ENCODE measurements around the gene CP. TPM values are rescaled to one million over a fixed set of nuclear protein-coding genes. Genes with fewer than 3 reads are reported as not detected.
A peak's percentile ranks its signal among the peaks of the same experiment; 100 is the strongest.

The CP gene
- total RNA-seq, 6 experiments from 2014 or later, result 1,086 to 3,257 (median 1,852) TPM

GRCh38 chr3:149129326-149130205 lies 92.1 kb downstream of the CP start, which contains the start of gene HPS3:
HPS3 (plus strand) TSS chr3:149129638; CDS start chr3:149129724, 86 bp downstream.
- peaks cover 0 to 28% (median 2%) of the 10 kb centered on the region in 4 donors for H3K4me1 ChIP-seq
- intact Hi-C loops (cut with DNase I), result no loop called here

GRCh38 chr3:149128821-149129220 lies 92.8 kb downstream of the CP start:
- H3K4me1 ChIP-seq, result peaks cover 0 to 21% (median 2%) of the 10 kb centered on the region in 4 donors
- no peaks in the 10 kb centered on the region for H3K9me3 ChIP-seq
- peak overlapping the region; percentile 95 to 98 (median 97) for H3K4me3 ChIP-seq
- ATAC-seq, result peak in 2 of 4 donors; percentile 1 to 11
- 0% methylated on average over 4 of the region's 4 CpGs for WGBS (ENCODE audit: insufficient coverage, low coverage, low lambda C conversion rate, missing lambda C conversion rate)
- no peaks in the 10 kb centered on the region for H3K36me3 ChIP-seq
- TF ChIP-seq POLR2A (IDR thresholded peaks at IDR 0.05) (no peak), CTCF (IDR thresholded peaks at IDR 0.05) (no peak)
- H3K27ac ChIP-seq, result peak overlapping the region; percentile 82 to 92 (median 86)
- H3K27me3 ChIP-seq, result no peaks in the 10 kb centered on the region
- no peak for DNase-seq
- intact Hi-C loops (cut with DNase I), result no loop called here

More at GRCh38 chr3:149129326-149130205, 92.1 kb downstream of the CP start, which contains the start of gene HPS3:
- Histone ChIP-seq H3K27ac (peak within 1 kb of the TSS; percentile 82 to 92 (median 86)), H3K36me3 (no peaks in the 10 kb centered on the region), H3K4me3 (peak within 1 kb of the TSS; percentile 95 to 98 (median 97)), H3K27me3 (no peaks in the 10 kb centered on the region), H3K9me3 (no peaks in the 10 kb centered on the region)
- DNase-seq (peak; percentile 94 to 95 (median 94)), ATAC-seq (peak; percentile 94 to 99 (median 98))
- whole genome bisulfite sequencing (ENCODE audit: insufficient coverage, low coverage, low lambda C conversion rate, missing lambda C conversion rate), result 0% methylated on average over 25 of the region's 84 CpGs
- TF ChIP-seq CTCF (IDR thresholded peaks at IDR 0.05) (peak in 2 of 4 donors; percentile 12), POLR2A (IDR thresholded peaks at IDR 0.05) (peak; percentile 96)

GRCh38 chr3:149122721-149123578 lies 98.7 kb downstream of the CP start:
- no peak for DNase-seq
- no peaks in the 10 kb centered on the region for H3K36me3 ChIP-seq
- WGBS (ENCODE audit: insufficient coverage, low coverage, low lambda C conversion rate, missing lambda C conversion rate), result 22% methylated on average over 4 of the region's 4 CpGs
- no peaks in the 10 kb centered on the region for H3K9me3 ChIP-seq
- H3K4me1 ChIP-seq, result peaks cover 0 to 7% (median 3%) of the 10 kb centered on the region in 4 donors
- intact Hi-C loops (cut with DNase I), result no loop called here
- no peak overlapping the region for H3K4me3 ChIP-seq
- peak in 3 of 4 donors; percentile 43 to 57 (median 53) for ATAC-seq
- H3K27me3 ChIP-seq, result no peaks in the 10 kb centered on the region
- TF ChIP-seq CTCF (IDR thresholded peaks at IDR 0.05) (no peak), POLR2A (IDR thresholded peaks at IDR 0.05) (no peak)
- peak overlapping the region in 2 of 3 donors; percentile 44 to 52 for H3K27ac ChIP-seq

Other genes with a start within 250 kb of the CP start
- gene GYG1, start 230.3 kb downstream of the CP start, total RNA-seq, result 10 to 100 TPM in 3 of 6 experiments, 1 to 10 TPM in 3; 6.6 to 16.3 (median 10.3) TPM
- 10 to 100 TPM; 10.5 to 14.6 (median 12.3) TPM for gene HLTF, start 135.3 kb downstream of the CP start, total RNA-seq
- gene HPS3, start 92.2 kb downstream of the CP start, total RNA-seq, result 1 to 10 TPM; 4.2 to 8.5 (median 6.3) TPM
- 1 to 10 TPM; 1.8 to 4.6 (median 3.1) TPM for gene TM4SF18, start 111.8 kb upstream of the CP start, total RNA-seq
- 10 to 100 TPM in 5 of 6 experiments, 1 to 10 TPM in 1; 7.9 to 63.0 (median 47.5) TPM for gene TM4SF1, start 155.8 kb upstream of the CP start, total RNA-seq

Measured in right lobe of liver (tissue), 6 donors.